GM21390 (cell line): Measurements from ENCODE around the gene CDK14.
A peak's percentile ranks its signal among the peaks of the same experiment; 100 is the strongest.

ENCODE experiments used
- ATAC-seq: cut with Tn5 transposase; IDR thresholded peaks from one replicate; pipeline ENCODE4 v1.9.1; 2021; ENCODE audit not compliant: unreplicated experiment

Gene CDK14

GRCh38 chr7:91039033-91039432, 442.9 kb downstream of the CDK14 start:
- ATAC-seq: peak; percentile 75

GRCh38 chr7:91041141-91041540, 445.0 kb downstream of the CDK14 start:
- no peak for ATAC-seq

- no peak for ATAC-seq
Measured at GRCh38 chr7:91041901-91042484, 445.9 kb downstream of the CDK14 start.

- ATAC-seq: no peak
Measured at GRCh38 chr7:91043186-91043585, 447.1 kb downstream of the CDK14 start.

- ATAC-seq: no peak
Measured at GRCh38 chr7:91043924-91044645, 448.0 kb downstream of the CDK14 start.

GRCh38 chr7:91045606-91046005, 449.5 kb downstream of the CDK14 start:
- no peak for ATAC-seq

GRCh38 chr7:91046322-91047089, 450.4 kb downstream of the CDK14 start:
- ATAC-seq: no peak

- ATAC-seq: no peak
Measured at GRCh38 chr7:91047636-91048035, 451.5 kb downstream of the CDK14 start.

- ATAC-seq: peak; percentile 91
Measured at GRCh38 chr7:91050677-91051076, 454.6 kb downstream of the CDK14 start.

- ATAC-seq: no peak
Measured at GRCh38 chr7:91051966-91052365, 455.8 kb downstream of the CDK14 start.

GRCh38 chr7:91054374-91054773, 458.3 kb downstream of the CDK14 start:
- no peak for ATAC-seq

- ATAC-seq: no peak
Measured at GRCh38 chr7:91055219-91055618, 459.1 kb downstream of the CDK14 start.

GRCh38 chr7:91062713-91063112, 466.6 kb downstream of the CDK14 start:
- ATAC-seq: no peak

- no peak for ATAC-seq
Measured at GRCh38 chr7:91064052-91064451, 467.9 kb downstream of the CDK14 start.

GRCh38 chr7:91064938-91065337, 468.8 kb downstream of the CDK14 start:
- ATAC-seq: no peak

GRCh38 chr7:91066627-91067026, 470.5 kb downstream of the CDK14 start:
- no peak for ATAC-seq

GRCh38 chr7:91067242-91067641, 471.1 kb downstream of the CDK14 start:
- ATAC-seq: no peak

GRCh38 chr7:91068136-91068795, 472.1 kb downstream of the CDK14 start:
- ATAC-seq: no peak

- ATAC-seq: no peak
Measured at GRCh38 chr7:91069146-91069545, 473.0 kb downstream of the CDK14 start.

GRCh38 chr7:91079487-91079886, 483.4 kb downstream of the CDK14 start:
- ATAC-seq: no peak

GRCh38 chr7:91080351-91080750, 484.2 kb downstream of the CDK14 start:
- ATAC-seq: no peak

GRCh38 chr7:91082038-91082437, 485.9 kb downstream of the CDK14 start:
- no peak for ATAC-seq
